Central memory CD8-positive, alpha-beta T cell (primary cell): Measurements from ENCODE around the gene PACS1.

Source experiments
- ATAC-seq: fragments of 150-1000 bp; cut with Tn5 transposase; replicated peaks from 2 replicates; pipeline ENCODE4 v1.10.0; 2022; ENCODE audit warnings: mild to moderate bottlenecking, moderate FRiP score, moderate number of reproducible peaks; ENCODE audit not compliant: poor library complexity, severe bottlenecking; ENCODE audit errors: extremely low read depth
- DNase-seq, 2 donors: peaks; one replicate each; pipeline ENCODE4 v3.0.0; 2021; ENCODE audit warnings: low spot score in 2 of 2
- H3K27ac Mint-ChIP-seq: one replicate; pipeline ENCODE4 v1.8.0; 2022; ENCODE audit warnings: low read depth, mild to moderate bottlenecking, moderate library complexity, mixed read lengths
- H3K27me3 Mint-ChIP-seq: one replicate; pipeline ENCODE4 v1.8.0; 2022; ENCODE audit warnings: mixed read lengths
- H3K36me3 Mint-ChIP-seq: one replicate; pipeline ENCODE4 v1.8.0; 2022; ENCODE audit warnings: mild to moderate bottlenecking, moderate library complexity, mixed read lengths; ENCODE audit not compliant: insufficient read depth
- H3K4me1 Mint-ChIP-seq: one replicate; pipeline ENCODE4 v1.8.0; 2022; ENCODE audit warnings: mixed read lengths
- H3K4me3 Mint-ChIP-seq: one replicate; pipeline ENCODE4 v1.8.0; 2022; ENCODE audit warnings: mild to moderate bottlenecking, moderate library complexity, mixed read lengths
- H3K9me3 Mint-ChIP-seq: one replicate; pipeline ENCODE4 v1.8.0; 2022; ENCODE audit warnings: mixed read lengths

Gene PACS1

DNA sequence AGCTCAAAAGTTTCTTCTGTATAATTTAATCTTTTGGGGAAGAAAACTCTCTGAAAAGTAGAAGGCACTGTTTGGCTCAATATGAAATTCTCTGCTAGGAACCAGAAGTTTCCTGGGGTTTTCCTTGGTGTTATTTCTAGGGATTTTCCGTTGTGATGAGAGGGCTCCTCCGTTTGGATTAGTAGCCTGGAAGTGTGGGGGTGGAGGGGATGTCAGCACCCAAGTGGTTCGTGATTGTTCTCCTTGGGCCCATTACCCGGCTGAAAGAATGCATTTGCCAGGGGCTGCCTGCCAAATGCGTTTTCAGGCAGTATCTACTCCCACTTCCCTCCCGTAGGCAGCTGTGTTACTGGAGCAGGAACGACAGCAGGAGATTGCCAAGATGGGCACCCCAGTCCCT is 13.6 kb upstream of the PACS1 start:
- ATAC-seq, result no peak
- DNase-seq, result no peak
- H3K4me1 Mint-ChIP-seq, result peaks cover 55% of the 10 kb centered on the region
- no peaks in the 10 kb centered on the region for H3K9me3 Mint-ChIP-seq
- peaks cover 81% of the 10 kb centered on the region for H3K36me3 Mint-ChIP-seq
- H3K27ac Mint-ChIP-seq, result no peak overlapping the region
- H3K4me3 Mint-ChIP-seq, result no peak overlapping the region
- no peaks in the 10 kb centered on the region for H3K27me3 Mint-ChIP-seq

- Mint-ChIP-seq H3K36me3 (peaks cover 91% of the 10 kb centered on the region), H3K27ac (no peak overlapping the region), H3K4me1 (peaks cover 42% of the 10 kb centered on the region), H3K9me3 (no peaks in the 10 kb centered on the region), H3K27me3 (no peaks in the 10 kb centered on the region), H3K4me3 (no peak overlapping the region)
- ATAC-seq (no peak), DNase-seq (no peak)
Observed at GRCh38 chr11:66059966-66060680, 9.9 kb upstream of the PACS1 start.

DNA sequence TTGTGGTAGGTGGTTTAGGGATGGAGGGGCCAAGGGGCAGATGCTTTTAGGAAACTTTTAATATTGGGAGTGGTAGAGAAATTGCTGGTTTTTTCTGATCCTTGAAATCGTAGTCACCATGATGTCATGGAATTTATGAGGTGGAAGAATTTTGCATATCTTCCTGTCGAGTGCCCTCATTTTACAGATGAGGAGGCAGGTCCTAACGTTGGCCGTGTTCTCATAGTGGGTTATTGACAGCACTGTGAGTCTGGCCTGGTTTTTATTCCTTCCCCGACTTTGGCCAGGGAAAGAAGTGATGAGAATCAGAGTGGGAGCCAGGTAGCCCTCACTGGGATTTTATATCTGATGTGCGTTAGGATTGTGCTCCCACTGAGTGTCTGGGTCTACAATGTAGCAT is 8.8 kb upstream of the PACS1 start:
- H3K9me3 Mint-ChIP-seq, result no peaks in the 10 kb centered on the region
- H3K36me3 Mint-ChIP-seq, result peaks cover 89% of the 10 kb centered on the region
- no peaks in the 10 kb centered on the region for H3K27me3 Mint-ChIP-seq
- no peak for ATAC-seq
- peaks cover 38% of the 10 kb centered on the region for H3K4me1 Mint-ChIP-seq
- no peak overlapping the region for H3K4me3 Mint-ChIP-seq
- no peak for DNase-seq
- H3K27ac Mint-ChIP-seq, result no peak overlapping the region

GRCh38 chr11:66062408-66062807 is 7.7 kb upstream of the PACS1 start:
- Mint-ChIP-seq H3K36me3 (peaks cover 89% of the 10 kb centered on the region), H3K4me3 (no peak overlapping the region), H3K27me3 (no peaks in the 10 kb centered on the region), H3K4me1 (peaks cover 44% of the 10 kb centered on the region), H3K27ac (no peak overlapping the region), H3K9me3 (no peaks in the 10 kb centered on the region)
- ATAC-seq (no peak), DNase-seq (no peak)

- no peak overlapping the region for H3K27ac Mint-ChIP-seq
- H3K9me3 Mint-ChIP-seq, result no peaks in the 10 kb centered on the region
- peaks cover 87% of the 10 kb centered on the region for H3K36me3 Mint-ChIP-seq
Observed at GRCh38 chr11:66063900-66064299, 6.2 kb upstream of the PACS1 start.

DNA sequence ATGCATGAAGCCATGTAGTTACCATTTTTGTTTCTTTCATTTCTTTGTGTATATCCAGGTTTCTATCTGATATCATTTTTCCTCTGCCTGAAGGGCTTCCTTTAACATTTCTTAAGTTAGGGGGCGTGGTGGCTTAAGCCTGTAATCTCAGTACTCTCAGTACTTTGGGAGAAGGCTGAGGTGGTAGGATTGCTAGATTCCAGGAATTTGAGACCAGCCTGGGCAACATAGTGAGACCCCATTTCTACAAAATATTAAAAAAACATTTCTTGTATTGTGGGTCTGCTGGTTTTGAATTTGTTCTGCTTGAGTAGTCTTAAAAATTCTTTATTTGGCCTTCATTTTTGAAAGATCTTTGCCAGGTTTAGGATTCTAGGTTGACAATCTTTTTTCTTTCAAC is 5.5 kb upstream of the PACS1 start:
- DNase-seq, result no peak
- H3K9me3 Mint-ChIP-seq, result no peaks in the 10 kb centered on the region
- peaks cover 86% of the 10 kb centered on the region for H3K36me3 Mint-ChIP-seq
- peak overlapping the region; percentile 62 for H3K27ac Mint-ChIP-seq
- peaks cover 54% of the 10 kb centered on the region for H3K4me1 Mint-ChIP-seq
- no peak for ATAC-seq
- H3K27me3 Mint-ChIP-seq, result no peaks in the 10 kb centered on the region
- no peak overlapping the region for H3K4me3 Mint-ChIP-seq

More at GRCh38 chr11:66063900-66064299, 6.2 kb upstream of the PACS1 start:
- no peak overlapping the region for H3K4me3 Mint-ChIP-seq
- ATAC-seq, result no peak
- H3K27me3 Mint-ChIP-seq, result no peaks in the 10 kb centered on the region
- peaks cover 50% of the 10 kb centered on the region for H3K4me1 Mint-ChIP-seq
- DNase-seq, result no peak

DNA sequence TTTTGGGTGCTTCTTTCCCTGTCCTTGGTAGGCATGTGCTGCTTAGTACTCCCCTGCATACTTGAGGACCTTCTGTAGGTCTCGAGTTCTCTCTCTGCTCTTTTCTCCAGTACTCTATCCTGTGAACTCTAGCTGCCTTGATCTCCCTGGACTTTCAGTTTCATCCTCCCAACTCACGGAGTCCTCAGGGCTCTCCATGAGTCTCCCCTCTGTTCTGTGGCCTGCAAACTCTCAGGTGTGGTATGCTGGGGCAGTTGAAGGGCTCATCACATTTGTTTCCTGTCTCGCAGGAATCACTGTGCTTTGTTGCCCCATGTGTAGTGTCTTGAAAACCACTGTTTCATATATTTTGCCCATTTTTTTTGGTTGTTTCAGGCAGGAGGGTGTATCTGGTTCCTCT is 3.3 kb upstream of the PACS1 start:
- peaks cover 69% of the 10 kb centered on the region for H3K36me3 Mint-ChIP-seq
- no peak overlapping the region for H3K4me3 Mint-ChIP-seq
- ATAC-seq (no peak), DNase-seq (no peak)
- peak overlapping the region; percentile 38 for H3K27ac Mint-ChIP-seq
- no peaks in the 10 kb centered on the region for H3K27me3 Mint-ChIP-seq
- H3K9me3 Mint-ChIP-seq, result no peaks in the 10 kb centered on the region
- peaks cover 50% of the 10 kb centered on the region for H3K4me1 Mint-ChIP-seq

- Mint-ChIP-seq H3K36me3 (peaks cover 68% of the 10 kb centered on the region), H3K4me1 (peaks cover 59% of the 10 kb centered on the region), H3K27ac (peak overlapping the region; percentile 78), H3K9me3 (no peaks in the 10 kb centered on the region), H3K27me3 (no peaks in the 10 kb centered on the region), H3K4me3 (peak overlapping the region; percentile 55)
- DNase-seq (no peak), ATAC-seq (no peak)
Observed at GRCh38 chr11:66067640-66068039, 2.4 kb upstream of the PACS1 start.

DNA sequence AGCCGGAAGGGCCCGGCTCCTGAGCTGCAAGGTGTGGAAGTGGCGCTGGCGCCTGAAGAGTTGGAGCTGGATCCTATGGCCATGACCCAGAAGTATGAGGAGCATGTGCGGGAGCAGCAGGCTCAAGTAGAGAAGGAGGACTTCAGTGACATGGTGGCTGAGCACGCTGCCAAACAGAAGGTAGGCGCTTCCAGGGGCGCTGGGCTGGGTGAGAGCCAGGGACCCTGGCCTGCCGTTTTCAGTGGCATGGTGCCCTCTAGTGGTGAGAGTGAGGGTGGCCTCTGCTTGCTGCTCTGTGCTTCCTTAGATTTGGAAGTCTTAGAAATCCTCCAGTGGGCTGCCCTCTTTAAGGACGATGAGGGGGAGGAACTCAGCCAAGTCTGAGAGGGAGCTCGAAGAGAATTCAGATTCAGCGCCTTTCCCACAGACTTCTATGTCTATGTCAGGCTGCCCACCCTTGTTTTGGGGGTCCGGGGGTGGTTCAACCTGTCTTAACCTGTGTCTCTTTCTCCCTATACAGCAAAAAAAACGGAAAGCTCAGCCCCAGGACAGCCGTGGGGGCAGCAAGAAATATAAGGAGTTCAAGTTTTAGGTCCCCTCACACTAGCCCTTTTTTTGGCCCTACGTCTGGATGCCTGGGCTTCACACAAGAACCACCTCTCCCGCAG is 1.8 kb upstream of the PACS1 start:
- H3K27me3 Mint-ChIP-seq, result no peaks in the 10 kb centered on the region
- H3K4me3 Mint-ChIP-seq, result peak overlapping the region; percentile 55
- DNase-seq (peak; percentile 58 to 64), ATAC-seq (no peak)
- H3K4me1 Mint-ChIP-seq, result peaks cover 66% of the 10 kb centered on the region
- no peaks in the 10 kb centered on the region for H3K9me3 Mint-ChIP-seq
- peak overlapping the region; percentile 78 for H3K27ac Mint-ChIP-seq
- peaks cover 62% of the 10 kb centered on the region for H3K36me3 Mint-ChIP-seq

- no peak for DNase-seq
- H3K9me3 Mint-ChIP-seq, result no peaks in the 10 kb centered on the region
Observed at GRCh38 chr11:66068923-66069714, 953 bp upstream of the PACS1 start.

GRCh38 chr11:66070604-66071380 is 720 bp downstream of the PACS1 start:
- DNase-seq (no peak), ATAC-seq (peak; percentile 12)
- Mint-ChIP-seq H3K27me3 (no peaks in the 10 kb centered on the region), H3K27ac (peak overlapping the region; percentile 93), H3K9me3 (no peaks in the 10 kb centered on the region), H3K4me3 (peak overlapping the region; percentile 98), H3K4me1 (peaks cover 57% of the 10 kb centered on the region), H3K36me3 (peaks cover 54% of the 10 kb centered on the region)

More at GRCh38 chr11:66068923-66069714, 953 bp upstream of the PACS1 start:
- Mint-ChIP-seq H3K27ac (peak overlapping the region; percentile 97), H3K27me3 (no peaks in the 10 kb centered on the region), H3K4me3 (peak overlapping the region; percentile 92), H3K4me1 (peaks cover 60% of the 10 kb centered on the region), H3K36me3 (peaks cover 57% of the 10 kb centered on the region)
- ATAC-seq, result peak; percentile 17

DNA sequence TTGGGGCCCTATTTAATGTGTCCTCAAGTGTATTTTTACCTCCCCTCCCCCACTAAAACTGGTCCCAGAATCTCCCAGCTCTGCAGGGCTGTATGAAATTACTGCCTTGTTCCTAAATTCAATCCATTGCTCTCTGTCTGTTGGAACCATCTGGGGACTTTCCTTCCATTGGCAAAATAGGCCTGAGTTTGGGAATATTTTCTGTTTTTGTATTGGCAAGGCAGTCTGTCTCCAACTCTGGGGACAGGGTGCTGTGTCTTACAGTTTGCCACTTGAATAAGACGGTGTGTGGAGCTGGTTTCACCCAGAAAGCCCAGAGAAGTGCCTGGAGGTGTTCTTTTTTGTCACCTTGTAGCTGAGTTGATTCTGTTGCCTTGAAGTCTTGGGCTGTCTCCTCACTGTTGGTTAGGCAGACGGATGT is 1.3 kb downstream of the PACS1 start:
- Mint-ChIP-seq H3K4me1 (peaks cover 56% of the 10 kb centered on the region), H3K36me3 (peaks cover 54% of the 10 kb centered on the region), H3K27ac (peak overlapping the region; percentile 93), H3K4me3 (peak overlapping the region; percentile 98), H3K27me3 (no peaks in the 10 kb centered on the region), H3K9me3 (no peaks in the 10 kb centered on the region)
- DNase-seq, result no peak
- ATAC-seq, result peak; percentile 17
